ENCODE data around the gene DYNLRB2. TPM values are rescaled to one million over a fixed set of nuclear protein-coding genes. Genes with fewer than 3 reads are reported as not detected.

The DYNLRB2 gene
- total and polyA plus RNA-seq, 9 donors = 1.2 to 20.0 (median 2.0) TPM

GRCh38 chr16:80525420-80525819, 15.4 kb upstream of the DYNLRB2 start:
- Histone ChIP-seq H3K4me3 (no peak overlapping the region), H3K27ac (no peak overlapping the region), H3K36me3 (no peaks in the 10 kb centered on the region), H3K9me3 (no peaks in the 10 kb centered on the region), H3K4me1 (ENCODE audit: insufficient read depth) (no peaks in the 10 kb centered on the region), H3K27me3 (no peaks in the 10 kb centered on the region)
- no peak for DNase-seq
- intact Hi-C loops (cut with DNase I) = no loop called here
- 93 to 96% (median 94%) methylated on average over 4 of the region's 4 CpGs for WGBS, 3 donors
- TF ChIP-seq POLR2A (IDR thresholded peaks at IDR 0.05) (no peak), EP300 (IDR thresholded peaks at IDR 0.05) (no peak)
- TF ChIP-seq, protein P1, sequence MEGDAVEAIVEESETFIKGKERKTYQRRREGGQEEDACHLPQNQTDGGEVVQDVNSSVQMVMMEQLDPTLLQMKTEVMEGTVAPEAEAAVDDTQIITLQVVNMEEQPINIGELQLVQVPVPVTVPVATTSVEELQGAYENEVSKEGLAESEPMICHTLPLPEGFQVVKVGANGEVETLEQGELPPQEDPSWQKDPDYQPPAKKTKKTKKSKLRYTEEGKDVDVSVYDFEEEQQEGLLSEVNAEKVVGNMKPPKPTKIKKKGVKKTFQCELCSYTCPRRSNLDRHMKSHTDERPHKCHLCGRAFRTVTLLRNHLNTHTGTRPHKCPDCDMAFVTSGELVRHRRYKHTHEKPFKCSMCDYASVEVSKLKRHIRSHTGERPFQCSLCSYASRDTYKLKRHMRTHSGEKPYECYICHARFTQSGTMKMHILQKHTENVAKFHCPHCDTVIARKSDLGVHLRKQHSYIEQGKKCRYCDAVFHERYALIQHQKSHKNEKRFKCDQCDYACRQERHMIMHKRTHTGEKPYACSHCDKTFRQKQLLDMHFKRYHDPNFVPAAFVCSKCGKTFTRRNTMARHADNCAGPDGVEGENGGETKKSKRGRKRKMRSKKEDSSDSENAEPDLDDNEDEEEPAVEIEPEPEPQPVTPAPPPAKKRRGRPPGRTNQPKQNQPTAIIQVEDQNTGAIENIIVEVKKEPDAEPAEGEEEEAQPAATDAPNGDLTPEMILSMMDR (IDR thresholded peaks at IDR 0.05) = no peak

GRCh38 chr16:80526418-80527061, 14.3 kb upstream of the DYNLRB2 start:
- H3K27me3 ChIP-seq = no peaks in the 10 kb centered on the region
- H3K4me3 ChIP-seq = no peak overlapping the region
- H3K36me3 ChIP-seq = no peaks in the 10 kb centered on the region
- H3K9me3 ChIP-seq = no peaks in the 10 kb centered on the region
- TF ChIP-seq, protein P1 (IDR thresholded peaks at IDR 0.05) = peak; percentile 56 to 70 (median 58)
- TF ChIP-seq EP300 (IDR thresholded peaks at IDR 0.05) (no peak), POLR2A (IDR thresholded peaks at IDR 0.05) (no peak)
- DNase-seq = peak; percentile 22 to 49 (median 45)
- no peaks in the 10 kb centered on the region for H3K4me1 ChIP-seq (ENCODE audit: insufficient read depth)
- 17 to 28% (median 22%) methylated on average over 6 of the region's 6 CpGs for WGBS, 3 donors
- intact Hi-C loops (cut with DNase I) = no loop called here
- H3K27ac ChIP-seq = no peak overlapping the region

GRCh38 chr16:80527297-80527696, 13.5 kb upstream of the DYNLRB2 start:
- no peaks in the 10 kb centered on the region for H3K4me1 ChIP-seq (ENCODE audit: insufficient read depth)
- no peaks in the 10 kb centered on the region for H3K9me3 ChIP-seq
- no peaks in the 10 kb centered on the region for H3K27me3 ChIP-seq
- intact Hi-C loops (cut with DNase I) = no loop called here
- WGBS, 3 donors = 45 to 47% (median 46%) methylated on average over 5 of the region's 5 CpGs
- DNase-seq = no peak
- no peaks in the 10 kb centered on the region for H3K36me3 ChIP-seq
- no peak overlapping the region for H3K4me3 ChIP-seq
- H3K27ac ChIP-seq = no peak overlapping the region
- TF ChIP-seq EP300 (IDR thresholded peaks at IDR 0.05) = no peak
- TF ChIP-seq, protein P1 (IDR thresholded peaks at IDR 0.05) = no peak
- no peak for TF ChIP-seq POLR2A (IDR thresholded peaks at IDR 0.05)

DNA sequence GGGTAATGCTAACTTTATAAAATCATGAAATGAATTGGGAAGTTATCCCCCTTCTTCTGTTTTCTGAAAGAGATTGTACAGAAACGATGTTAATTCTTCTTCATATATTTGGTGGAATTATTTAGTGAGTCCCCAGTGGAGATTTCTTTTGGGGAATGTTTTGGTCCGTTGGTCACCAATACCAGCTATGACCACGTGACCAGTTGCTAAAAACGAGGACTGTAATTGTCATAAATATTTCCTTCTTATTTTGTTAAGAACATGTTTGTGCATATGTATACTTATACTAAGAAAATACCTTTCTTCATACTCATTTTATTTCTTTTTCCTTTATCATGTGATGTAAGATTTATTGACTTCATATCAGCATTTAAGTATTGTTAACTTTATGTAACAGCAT, 10.3 kb upstream of the DYNLRB2 start:
- 71 to 81% (median 73%) methylated on average over 4 of the region's 4 CpGs for WGBS, 3 donors
- Histone ChIP-seq H3K9me3 (no peaks in the 10 kb centered on the region), H3K4me3 (no peak overlapping the region), H3K4me1 (ENCODE audit: insufficient read depth) (no peaks in the 10 kb centered on the region), H3K36me3 (no peaks in the 10 kb centered on the region), H3K27me3 (no peaks in the 10 kb centered on the region), H3K27ac (no peak overlapping the region)
- TF ChIP-seq EP300 (IDR thresholded peaks at IDR 0.05) (no peak), POLR2A (IDR thresholded peaks at IDR 0.05) (no peak)
- TF ChIP-seq, protein P1 (IDR thresholded peaks at IDR 0.05) = no peak
- no peak for DNase-seq
- intact Hi-C loops (cut with DNase I) = no loop called here
